ENCODE results near the gene NR3C1. TPM values are rescaled to one million over a fixed set of nuclear protein-coding genes. Genes with fewer than 3 reads are reported as not detected.

The NR3C1 gene
- total RNA-seq, 1 experiment from 2014 or later = 16.0 TPM

GRCh38 chr5:143311955-143312354 is 91.5 kb downstream of the NR3C1 start:
- intact Hi-C loops (cut with micrococcal nuclease) = no loop called here
- ChIA-PET RAD21 (ENCODE audit: low non-redundant PET in 1 of 2, low total read pairs in 2 of 2, uncharacterized antibody in 2 of 2, unreplicated experiment in 2 of 2) (no interaction called here), CTCF (no interaction called here), POLR2A (no interaction called here)
- H4K20me1 ChIP-seq (ENCODE audit: insufficient read depth) = no peaks in the 10 kb centered on the region
- no peak overlapping the region for H3K4me3 ChIP-seq (replicated peaks in 1 of 2; ENCODE audit: low read depth in 1 of 2, low read length in 2 of 2)
- H3K9ac ChIP-seq (ENCODE audit: low read length) = no peak overlapping the region
- ATAC-seq (no peak), DNase-seq (ENCODE audit: low read depth, low spot score) (no peak)
- no peaks in the 10 kb centered on the region for H3K27me3 ChIP-seq (ENCODE audit: insufficient read depth, low read length)
- H3K9me3 ChIP-seq (ENCODE audit: control insufficient read depth in 1 of 2, insufficient read depth in 1 of 2, low read depth in 1 of 2, low read length in 2 of 2) = no peaks in the 10 kb centered on the region
- peaks cover 0 to 9% of the 10 kb centered on the region in 2 experiments; a peak in 1 of 4 replicates for H3K4me1 ChIP-seq (ENCODE audit: control insufficient read depth in 1 of 2, insufficient read depth in 2 of 2, low read length in 2 of 2)
- no peak overlapping the region for H3K4me2 ChIP-seq (ENCODE audit: low read length)
- no peak overlapping the region for H3K27ac ChIP-seq (ENCODE audit: low read depth, low read length)
- TF ChIP-seq EZH2 (IDR thresholded peaks at IDR 0.05) (no peak), TCF7L2 (IDR thresholded peaks at IDR 0.05; ENCODE audit: borderline replicate concordance, extremely low read depth, insufficient read depth, insufficient read length) (no peak), RAD21 (IDR thresholded peaks at IDR 0.05; ENCODE audit: low read depth) (no peak)
- no peaks in the 10 kb centered on the region; a peak in 1 of 4 replicates for H3K36me3 ChIP-seq (ENCODE audit: control insufficient read depth in 1 of 2, insufficient read depth in 2 of 2, low read length in 2 of 2)
- no TSS peak for BruUV-seq (replicated peaks)
- H3K9me2 ChIP-seq (ENCODE audit: insufficient read depth) = no peaks in the 10 kb centered on the region
- no peak overlapping the region for H2AFZ ChIP-seq (ENCODE audit: low read depth, low read length, poor library complexity, severe bottlenecking)
- no peaks in the 10 kb centered on the region for H3K79me2 ChIP-seq (ENCODE audit: insufficient read depth, low read length)

GRCh38 chr5:143311428-143311827 is 92.1 kb downstream of the NR3C1 start:
- POLR2A ChIA-PET = no interaction called here
- H3K4me2 ChIP-seq (ENCODE audit: low read length) = no peak overlapping the region
- peaks cover 0 to 9% of the 10 kb centered on the region in 2 experiments; a peak in 1 of 4 replicates for H3K4me1 ChIP-seq (ENCODE audit: control insufficient read depth in 1 of 2, insufficient read depth in 2 of 2, low read length in 2 of 2)
- no peaks in the 10 kb centered on the region for H3K79me2 ChIP-seq (ENCODE audit: insufficient read depth, low read length)
- H2AFZ ChIP-seq (ENCODE audit: low read depth, low read length, poor library complexity, severe bottlenecking) = no peak overlapping the region
- ATAC-seq (no peak), DNase-seq (ENCODE audit: low read depth, low spot score) (no peak)
- no peaks in the 10 kb centered on the region for H3K9me3 ChIP-seq (ENCODE audit: control insufficient read depth in 1 of 2, insufficient read depth in 1 of 2, low read depth in 1 of 2, low read length in 2 of 2)
- no peaks in the 10 kb centered on the region for H3K27me3 ChIP-seq (ENCODE audit: insufficient read depth, low read length)
- no peak overlapping the region for H3K4me3 ChIP-seq (replicated peaks in 1 of 2; ENCODE audit: low read depth in 1 of 2, low read length in 2 of 2)
- H3K9me2 ChIP-seq (ENCODE audit: insufficient read depth) = no peaks in the 10 kb centered on the region
- H4K20me1 ChIP-seq (ENCODE audit: insufficient read depth) = no peaks in the 10 kb centered on the region
- TF ChIP-seq EZH2phosphoT487 (IDR thresholded peaks at IDR 0.05; ENCODE audit: borderline replicate concordance) (no peak), EGR1 (IDR thresholded peaks at IDR 0.05; ENCODE audit: low read depth) (no peak), ZBTB33 (IDR thresholded peaks at IDR 0.05; ENCODE audit: extremely low read depth, insufficient replicate concordance, low read length) (no peak), POLR2AphosphoS5 (IDR thresholded peaks at IDR 0.05; ENCODE audit: low read depth, low read length) (no peak), TCF7L2 (IDR thresholded peaks at IDR 0.05; ENCODE audit: borderline replicate concordance, extremely low read depth, insufficient read depth, insufficient read length) (no peak), SIN3A (IDR thresholded peaks at IDR 0.05; ENCODE audit: low read depth) (no peak)
- H3K36me3 ChIP-seq (ENCODE audit: control insufficient read depth in 1 of 2, insufficient read depth in 2 of 2, low read length in 2 of 2) = no peaks in the 10 kb centered on the region; a peak in 1 of 4 replicates
- no TSS peak for BruUV-seq (replicated peaks)
- H3K9ac ChIP-seq (ENCODE audit: low read length) = no peak overlapping the region
- intact Hi-C loops (cut with micrococcal nuclease) = no loop called here
- CTCF ChIA-PET = no interaction called here
- RAD21 ChIA-PET (ENCODE audit: low non-redundant PET in 1 of 2, low total read pairs in 2 of 2, uncharacterized antibody in 2 of 2, unreplicated experiment in 2 of 2) = no interaction called here
- no peak overlapping the region for H3K27ac ChIP-seq (ENCODE audit: low read depth, low read length)

All from HCT116 (cell line).